Uterus (tissue), 2 donors: ENCODE results near the gene CAPZA2.

Source experiments
- CTCF ChIP-seq, 4 experiments: fragments of 200-600 bp in 2 of 4; fragments of 450-650 bp in 2 of 4; sonication (generic) in 2 of 4; IDR thresholded peaks; one replicate each; pipeline ENCODE4 v1.5.1; 2016 to 2019; ENCODE audit warnings: antibody characterized with exemption in 4 of 4, mild to moderate bottlenecking in 2 of 4, moderate library complexity in 1 of 4
- POLR2A ChIP-seq, 2 donors: fragments of 450-650 bp; IDR thresholded peaks; one replicate each; pipeline ENCODE4 v1.6.1; 2016; ENCODE audit warnings: antibody characterized with exemption in 2 of 2, mild to moderate bottlenecking in 1 of 2, moderate library complexity in 1 of 2

- TF ChIP-seq CTCF (IDR thresholded peaks at IDR 0.05): no peak
- no peak for TF ChIP-seq POLR2A (IDR thresholded peaks at IDR 0.05)
These were observed 1.6 kb downstream of the CAPZA2 start for GRCh38 chr7:116863936-116864500.
